HepG2 (cell line): ENCODE data around the gene TRMT2A. TPM values are rescaled to one million over a fixed set of nuclear protein-coding genes. Genes with fewer than 3 reads are reported as not detected.
A peak's percentile ranks its signal among the peaks of the same experiment; 100 is the strongest.

Experiments
- ARID4A ChIP-seq: sonication (generic); formaldehyde crosslinking; IDR thresholded peaks from 2 replicates; pipeline ENCODE4 v1.5.0; 2020; ENCODE audit warnings: mild to moderate bottlenecking, missing genetic modification reagents, borderline replicate concordance
- ARNT2 ChIP-seq: sonication (generic); formaldehyde crosslinking; IDR thresholded peaks from 2 replicates; pipeline ENCODE4 v1.8.0; 2022; ENCODE audit warnings: mild to moderate bottlenecking, low read depth, missing genetic modification reagents, moderate library complexity
- BORCS8-MEF2B ChIP-seq: sonication (generic); formaldehyde crosslinking; IDR thresholded peaks from 2 replicates; pipeline ENCODE4 v1.8.0; 2022; ENCODE audit warnings: mild to moderate bottlenecking, missing genetic modification reagents
- CBX1 ChIP-seq: IDR thresholded peaks from one replicate; pipeline ENCODE4 v1.6.1; 2016; ENCODE audit warnings: antibody characterized with exemption, low read depth
- CHD4 ChIP-seq: fragments of 200-600 bp; sonication (generic); IDR thresholded peaks from 2 replicates; pipeline ENCODE4 v1.7.0; 2017; ENCODE audit warnings: mild to moderate bottlenecking, low read length, borderline replicate concordance
- ELF1 ChIP-seq: sonication (generic); formaldehyde crosslinking; IDR thresholded peaks from 2 replicates; pipeline ENCODE4 v1.4.0; 2020; ENCODE audit warnings: missing genetic modification reagents
- HDAC6 ChIP-seq: fragments of 200-600 bp; sonication (generic); IDR thresholded peaks from 2 replicates; pipeline ENCODE4 v1.7.0; 2017; ENCODE audit warnings: mild to moderate bottlenecking, antibody characterized with exemption, low read length, low read depth
- HNRNPLL ChIP-seq: fragments of 200-400 bp; formaldehyde crosslinking; IDR thresholded peaks from 2 replicates; pipeline ENCODE4 v1.6.1; 2017; ENCODE audit warnings: mild to moderate bottlenecking, low read depth, low read length; ENCODE audit not compliant: poor library complexity, severe bottlenecking
- IKZF1 ChIP-seq: fragments of 450-650 bp; IDR thresholded peaks from 2 replicates; pipeline ENCODE4 v1.7.1; 2016
- MAX ChIP-seq: IDR thresholded peaks from 2 replicates; pipeline ENCODE4 v1.6.1; 2012; ENCODE audit warnings: inconsistent platforms
- NR2F6 ChIP-seq, 2 experiments: IDR thresholded peaks; 2 replicates each; pipeline ENCODE4 v1.6.1; 2016; ENCODE audit warnings: antibody characterized with exemption in 1 of 2, mild to moderate bottlenecking in 1 of 2
- RAD21 ChIP-seq: fragments of 450-650 bp; formaldehyde crosslinking; IDR thresholded peaks from 2 replicates; pipeline ENCODE4 v1.5.0; 2020; ENCODE audit warnings: mild to moderate bottlenecking
- RFXANK ChIP-seq: IDR thresholded peaks from 2 replicates; pipeline ENCODE4 v1.6.1; 2016
- SIX1 ChIP-seq: sonication (generic); formaldehyde crosslinking; IDR thresholded peaks from 2 replicates; pipeline ENCODE4 v1.4.0; 2020; ENCODE audit warnings: missing genetic modification reagents, borderline replicate concordance
- SP140L ChIP-seq: sonication (generic); formaldehyde crosslinking; IDR thresholded peaks from 2 replicates; pipeline ENCODE4 v1.4.0; 2020; ENCODE audit warnings: missing genetic modification reagents, borderline replicate concordance
- SRSF1 ChIP-seq: fragments of 200-400 bp; formaldehyde crosslinking; optimal IDR thresholded peaks from 2 replicates; pipeline ENCODE3; 2017; ENCODE audit warnings: mild to moderate bottlenecking, low read depth, low read length, moderate library complexity
- ZBTB20 ChIP-seq: sonication (generic); formaldehyde crosslinking; IDR thresholded peaks from 2 replicates; pipeline ENCODE4 v1.8.1; 2023; ENCODE audit warnings: missing genetic modification reagents, low read depth, mild to moderate bottlenecking, borderline replicate concordance
- ZBTB38 ChIP-seq: sonication (generic); formaldehyde crosslinking; IDR thresholded peaks from 2 replicates; pipeline ENCODE4 v1.5.1; 2020; ENCODE audit warnings: mild to moderate bottlenecking, missing genetic modification reagents
- ZMYM3 ChIP-seq: sonication (generic); formaldehyde crosslinking; IDR thresholded peaks from 2 replicates; pipeline ENCODE4 v1.5.1; 2020; ENCODE audit warnings: mild to moderate bottlenecking, missing genetic modification reagents
- ZNF781 ChIP-seq: sonication (generic); formaldehyde crosslinking; IDR thresholded peaks from 2 replicates; pipeline ENCODE4 v1.5.1; 2020; ENCODE audit warnings: borderline replicate concordance, mild to moderate bottlenecking, missing genetic modification reagents; ENCODE audit errors: not compliant biosample characterization
- ZNF788 ChIP-seq: sonication (generic); formaldehyde crosslinking; IDR thresholded peaks from 2 replicates; pipeline ENCODE4 v1.5.0; 2020; ENCODE audit warnings: mild to moderate bottlenecking, missing genetic modification reagents, borderline replicate concordance
- ZNF839 ChIP-seq: sonication (generic); formaldehyde crosslinking; IDR thresholded peaks from 2 replicates; pipeline ENCODE4 v1.4.0; 2020; ENCODE audit warnings: missing genetic modification reagents, mild to moderate bottlenecking, borderline replicate concordance
- polyA plus RNA-seq, 8 experiments: library from polyadenylated mRNA; depleted of rRNA in 3 of 8; stranded (reverse) in 7 of 8; unstranded in 1 of 8; fragments of >200 nt; fragmentation: Illumina TruSeq in 4 of 8; extraction: Trizol in 4 of 8; gene quantifications; 2 replicates each; pipeline versions ENCODE4 v1.2.1 to v1.2.3, GENCODE V29; 2011 to 2016; ENCODE audit warnings: low read depth in 4 of 8, missing spikeins in 1 of 8, mixed read lengths in 1 of 8; ENCODE audit not compliant: insufficient read depth in 1 of 8
- total RNA-seq, 5 experiments: library from RNA; depleted of rRNA; stranded (reverse); fragments of >200 nt; fragmentation: Illumina TruSeq; extraction: Trizol; gene quantifications; 2 replicates each; pipeline ENCODE4 v1.2.3, GENCODE V29; 2016; ENCODE audit warnings: low read depth in 1 of 5
- TF ChIP-seq, protein P1 (sequence below): sonication (generic); formaldehyde crosslinking; conservative IDR thresholded peaks from 2 replicates; pipeline ENCODE4 v1.4.0; 2020; ENCODE audit warnings: missing genetic modification reagents

TRMT2A gene
- total and polyA plus RNA-seq, 2 of the 13 experiments (the other 11 are each of a cell fraction or from before 2014, with no cell fraction given) = 24.0 to 30.3 TPM

DNA sequence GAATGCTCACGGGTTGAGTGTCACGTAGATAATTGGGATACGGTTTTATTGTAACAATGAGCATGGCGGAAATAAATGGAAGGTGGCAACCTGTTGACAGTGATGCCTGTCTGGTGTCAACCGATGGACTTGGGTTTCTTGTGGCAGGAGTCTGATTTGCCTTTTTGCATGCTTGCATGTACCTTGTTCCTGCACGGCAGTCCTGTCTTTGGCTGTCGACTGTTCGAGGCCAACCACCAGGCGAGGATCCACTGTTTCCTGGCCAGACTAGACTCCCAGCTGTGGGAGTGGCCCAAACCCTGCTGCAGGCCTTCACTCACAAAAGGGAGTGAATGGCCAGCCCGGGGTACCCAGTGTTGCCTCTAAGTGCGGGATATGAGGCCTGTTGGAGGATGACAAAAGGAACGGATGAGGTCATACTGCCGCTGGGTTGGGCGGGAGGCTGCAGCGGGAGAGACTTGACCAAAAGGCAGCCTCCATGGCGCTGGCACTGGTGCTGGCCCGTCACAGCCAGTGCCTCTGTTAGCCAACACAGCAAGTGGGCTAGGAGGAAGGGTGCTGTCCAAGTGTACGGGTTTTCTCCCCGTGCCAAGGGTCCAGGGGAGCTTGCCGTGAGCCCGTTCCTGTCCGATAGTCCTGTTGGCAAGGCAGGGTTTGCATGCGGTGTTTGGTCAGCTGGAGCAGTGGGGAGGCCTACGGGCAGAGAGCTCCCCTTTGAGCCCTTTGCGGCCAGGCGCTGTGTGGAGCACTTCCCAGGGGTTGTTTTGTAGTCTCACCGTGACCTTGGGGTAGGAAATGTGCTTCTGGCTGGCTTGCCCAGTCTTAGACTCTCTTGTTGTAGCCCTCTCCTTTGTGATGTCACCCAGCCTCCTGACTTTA, 36.0 kb downstream of the TRMT2A start (continued):
- peak; percentile 20 for TF ChIP-seq MAX
- no peak for TF ChIP-seq ELF1 (CRISPR knock-in tag)
- 0 out of 2 replicates have a peak, but pooled peaks have one; percentile 20 for TF ChIP-seq BORCS8-MEF2B (CRISPR knock-in tag)
- TF ChIP-seq NR2F6 (IDR thresholded peaks at IDR 0.05) = no peak
- TF ChIP-seq NR2F6 (CRISPR knock-in tag; IDR thresholded peaks at IDR 0.05) = no peak; the same call in 1 of the 2 replicates
- TF ChIP-seq SP140L (CRISPR knock-in tag) = no peak
- 0 out of 2 replicates have a peak, but pooled peaks have one; percentile 31 for TF ChIP-seq ARNT2
- no peak for TF ChIP-seq IKZF1
- TF ChIP-seq ZNF781 (CRISPR knock-in tag) = no peak
- TF ChIP-seq ZMYM3 = no peak
- TF ChIP-seq ZBTB38 (CRISPR knock-in tag) = 0 out of 2 replicates have a peak, but pooled peaks have one; percentile 15
- TF ChIP-seq CHD4 = no peak
- TF ChIP-seq SRSF1 = no peak
- TF ChIP-seq ZNF839 = peak; percentile 75; the same call in 1 of the 2 replicates
- TF ChIP-seq SIX1 (CRISPR knock-in tag) = no peak
- TF ChIP-seq RAD21 = no peak
- TF ChIP-seq HNRNPLL = peak; percentile 45
- 0 out of 2 replicates have a peak, but pooled peaks have one; percentile 22 for TF ChIP-seq ZNF788
- TF ChIP-seq RFXANK = no peak
- TF ChIP-seq ZBTB20 (CRISPR knock-in tag) = no peak
- TF ChIP-seq ARID4A = peak; percentile 74
- no peak for TF ChIP-seq CBX1
- TF ChIP-seq, protein P1, sequence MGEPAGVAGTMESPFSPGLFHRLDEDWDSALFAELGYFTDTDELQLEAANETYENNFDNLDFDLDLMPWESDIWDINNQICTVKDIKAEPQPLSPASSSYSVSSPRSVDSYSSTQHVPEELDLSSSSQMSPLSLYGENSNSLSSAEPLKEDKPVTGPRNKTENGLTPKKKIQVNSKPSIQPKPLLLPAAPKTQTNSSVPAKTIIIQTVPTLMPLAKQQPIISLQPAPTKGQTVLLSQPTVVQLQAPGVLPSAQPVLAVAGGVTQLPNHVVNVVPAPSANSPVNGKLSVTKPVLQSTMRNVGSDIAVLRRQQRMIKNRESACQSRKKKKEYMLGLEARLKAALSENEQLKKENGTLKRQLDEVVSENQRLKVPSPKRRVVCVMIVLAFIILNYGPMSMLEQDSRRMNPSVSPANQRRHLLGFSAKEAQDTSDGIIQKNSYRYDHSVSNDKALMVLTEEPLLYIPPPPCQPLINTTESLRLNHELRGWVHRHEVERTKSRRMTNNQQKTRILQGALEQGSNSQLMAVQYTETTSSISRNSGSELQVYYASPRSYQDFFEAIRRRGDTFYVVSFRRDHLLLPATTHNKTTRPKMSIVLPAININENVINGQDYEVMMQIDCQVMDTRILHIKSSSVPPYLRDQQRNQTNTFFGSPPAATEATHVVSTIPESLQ (CRISPR knock-in tag) = no peak
- TF ChIP-seq HDAC6 = no peak
